ENCODE measurements around the gene KPNA5.
"Not testable (repeated sequence)": the region's sequence is repeated elsewhere in the genome, so short reads cannot be mapped to it uniquely, and the experiment has no call there.

KPNA5 gene

GRCh38 chr6:116730513-116730912 is 49.5 kb downstream of the KPNA5 start:
- no peaks in the 10 kb centered on the region for H4K20me1 ChIP-seq (ENCODE audit: insufficient read depth)
- H3K79me2 ChIP-seq (ENCODE audit: insufficient read depth, low read depth), result no peaks in the 10 kb centered on the region
- no peaks in the 10 kb centered on the region for H3K27me3 ChIP-seq (ENCODE audit: insufficient read depth, low read depth)
- H3K4me2 ChIP-seq, result no peak overlapping the region
- no peak overlapping the region for H3K27ac ChIP-seq
- H3K36me3 ChIP-seq (ENCODE audit: insufficient read depth), result no peaks in the 10 kb centered on the region
- no peak overlapping the region for H3K4me3 ChIP-seq (IDR thresholded peaks at IDR 0.05; ENCODE audit: insufficient read depth, low read depth, low read length)
- no peak overlapping the region for H2AFZ ChIP-seq (ENCODE audit: low read depth)
- no peaks in the 10 kb centered on the region for H3K4me1 ChIP-seq (ENCODE audit: low read depth, poor library complexity, severe bottlenecking)
- no peak for TF ChIP-seq CTCF (conservative IDR thresholded peaks at IDR 0.05; ENCODE audit: low read depth, low read length)
- no peak overlapping the region for H3K9ac ChIP-seq

- no peak overlapping the region for H3K4me3 ChIP-seq (IDR thresholded peaks at IDR 0.05; ENCODE audit: insufficient read depth, low read depth, low read length)
- no peaks in the 10 kb centered on the region for H4K20me1 ChIP-seq (ENCODE audit: insufficient read depth)
- no peak overlapping the region for H3K9ac ChIP-seq
- no peaks in the 10 kb centered on the region for H3K79me2 ChIP-seq (ENCODE audit: insufficient read depth, low read depth)
- TF ChIP-seq CTCF (conservative IDR thresholded peaks at IDR 0.05; ENCODE audit: low read depth, low read length), result no peak
- H3K4me1 ChIP-seq (ENCODE audit: low read depth, poor library complexity, severe bottlenecking), result no peaks in the 10 kb centered on the region
- H3K36me3 ChIP-seq (ENCODE audit: insufficient read depth), result no peaks in the 10 kb centered on the region
- no peak overlapping the region for H3K27ac ChIP-seq
- H3K4me2 ChIP-seq, result no peak overlapping the region
- no peak overlapping the region for H2AFZ ChIP-seq (ENCODE audit: low read depth)
- H3K27me3 ChIP-seq (ENCODE audit: insufficient read depth, low read depth), result no peaks in the 10 kb centered on the region
Observed at GRCh38 chr6:116737004-116737403, 56.0 kb downstream of the KPNA5 start.

GRCh38 chr6:116740486-116740885 is 59.5 kb downstream of the KPNA5 start:
- not testable (repeated sequence) for H4K20me1 ChIP-seq (ENCODE audit: insufficient read depth); H3K4me1 ChIP-seq (ENCODE audit: low read depth, poor library complexity, severe bottlenecking); H3K36me3 ChIP-seq (ENCODE audit: insufficient read depth); H3K79me2 ChIP-seq (ENCODE audit: insufficient read depth, low read depth); H3K27ac ChIP-seq; H3K9ac ChIP-seq; H3K4me3 ChIP-seq (IDR thresholded peaks at IDR 0.05; ENCODE audit: insufficient read depth, low read depth, low read length); H2AFZ ChIP-seq (ENCODE audit: low read depth); H3K4me2 ChIP-seq; H3K27me3 ChIP-seq (ENCODE audit: insufficient read depth, low read depth)

- H3K4me3 ChIP-seq (IDR thresholded peaks at IDR 0.05; ENCODE audit: insufficient read depth, low read depth, low read length), result no peak overlapping the region
- no peak overlapping the region for H3K9ac ChIP-seq
- no peak overlapping the region for H3K27ac ChIP-seq
- no peaks in the 10 kb centered on the region for H3K36me3 ChIP-seq (ENCODE audit: insufficient read depth)
- no peaks in the 10 kb centered on the region for H3K27me3 ChIP-seq (ENCODE audit: insufficient read depth, low read depth)
- H3K79me2 ChIP-seq (ENCODE audit: insufficient read depth, low read depth), result no peaks in the 10 kb centered on the region
- no peak overlapping the region for H3K4me2 ChIP-seq
- H4K20me1 ChIP-seq (ENCODE audit: insufficient read depth), result no peaks in the 10 kb centered on the region
- no peaks in the 10 kb centered on the region for H3K4me1 ChIP-seq (ENCODE audit: low read depth, poor library complexity, severe bottlenecking)
- no peak for TF ChIP-seq CTCF (conservative IDR thresholded peaks at IDR 0.05; ENCODE audit: low read depth, low read length)
- H2AFZ ChIP-seq (ENCODE audit: low read depth), result no peak overlapping the region
Observed at GRCh38 chr6:116741571-116741970, 60.6 kb downstream of the KPNA5 start.

GRCh38 chr6:116745176-116745575 is 64.2 kb downstream of the KPNA5 start:
- Histone ChIP-seq H2AFZ (ENCODE audit: low read depth) (no peak overlapping the region), H4K20me1 (ENCODE audit: insufficient read depth) (no peaks in the 10 kb centered on the region), H3K27ac (no peak overlapping the region), H3K4me1 (ENCODE audit: low read depth, poor library complexity, severe bottlenecking) (no peaks in the 10 kb centered on the region), H3K9ac (no peak overlapping the region), H3K4me3 (IDR thresholded peaks at IDR 0.05; ENCODE audit: insufficient read depth, low read depth, low read length) (no peak overlapping the region), H3K27me3 (ENCODE audit: insufficient read depth, low read depth) (no peaks in the 10 kb centered on the region), H3K79me2 (ENCODE audit: insufficient read depth, low read depth) (no peaks in the 10 kb centered on the region), H3K36me3 (ENCODE audit: insufficient read depth) (no peaks in the 10 kb centered on the region), H3K4me2 (no peak overlapping the region)
- no peak for TF ChIP-seq CTCF (conservative IDR thresholded peaks at IDR 0.05; ENCODE audit: low read depth, low read length)

All from KMS-11 (cell line).